Upper lobe of left lung (tissue), 6 donors: ENCODE measurements around the gene DGKB. TPM values are rescaled to one million over a fixed set of nuclear protein-coding genes. Genes with fewer than 3 reads are reported as not detected.

Experiments used
- ATAC-seq, 2 donors: fragments of 200-7000 bp; cut with Tn5 transposase; one replicate each; pipeline ENCODE4 v1.9.1; 2022; ENCODE audit warnings: mild to moderate bottlenecking in 2 of 2, moderate library complexity in 2 of 2; ENCODE audit not compliant: low FRiP score in 2 of 2
- DNase-seq, 2 donors: peaks; one replicate each; pipeline ENCODE4 v3.0.0-alpha.2; 2019 to 2020
- H3K27ac ChIP-seq, 4 donors: fragments of 200-600 bp; sonication (generic); one replicate each; pipeline ENCODE4 v1.5.1; 2016 to 2019
- H3K27me3 ChIP-seq, 4 donors: fragments of 200-600 bp; sonication (generic); one replicate each; pipeline ENCODE4 v1.5.1; 2017 to 2019
- H3K36me3 ChIP-seq, 4 donors: fragments of 200-600 bp; sonication (generic); one replicate each; pipeline ENCODE4 v1.5.1; 2016 to 2019
- H3K4me1 ChIP-seq, 4 donors: fragments of 200-600 bp; sonication (generic); one replicate each; pipeline ENCODE4 v1.5.1; 2018 to 2019
- H3K4me3 ChIP-seq, 4 donors: fragments of 200-600 bp; sonication (generic); one replicate each; pipeline ENCODE4 v1.5.1; 2017 to 2019; ENCODE audit warnings: mild to moderate bottlenecking in 2 of 4, moderate library complexity in 1 of 4
- H3K9me3 ChIP-seq, 4 donors: fragments of 200-600 bp; sonication (generic); one replicate each; pipeline ENCODE4 v1.5.1; 2018 to 2019
- CTCF ChIP-seq, 6 experiments: fragments of 450-650 bp in 4 of 6; fragments of 200-600 bp in 2 of 6; sonication (generic) in 2 of 6; IDR thresholded peaks; one replicate each; pipeline ENCODE4 v1.5.1; 2016 to 2019; ENCODE audit warnings: antibody characterized with exemption in 6 of 6
- EP300 ChIP-seq, 4 donors: sonication (generic); formaldehyde crosslinking; IDR thresholded peaks; one replicate each; pipeline ENCODE4 v1.5.1; 2017; ENCODE audit warnings: antibody characterized with exemption in 4 of 4, control low read depth in 2 of 4
- POLR2A ChIP-seq, 4 donors: fragments of 450-650 bp; IDR thresholded peaks; one replicate each; pipeline ENCODE4 v1.5.1; 2016 to 2017; ENCODE audit warnings: antibody characterized with exemption in 4 of 4, mild to moderate bottlenecking in 2 of 4
- POLR2AphosphoS5 ChIP-seq, 2 donors: sonication (generic); formaldehyde crosslinking; IDR thresholded peaks; one replicate each; pipeline ENCODE4 v1.5.1; 2017; ENCODE audit warnings: antibody characterized with exemption in 2 of 2
- WGBS, 2 donors: methylation state at CpG; one replicate each; pipeline ENCODE4 v1.1.5; 2017 to 2018; 5-methylcytosine and 5-hydroxymethylcytosine counted together
- total RNA-seq, 6 donors: library from RNA; depleted of rRNA in 4 of 6; stranded (reverse); fragments of >200 nt in 4 of 6; gene quantifications; one replicate each; pipeline versions ENCODE4 v1.1.0 to v1.2.1, GENCODE V29; 2016 to 2021
- donor health status: DM: no; HTN: no; CAD: no; lungs with moderate emphysema.
- donor health status: DM: no; HTN: yes; CAD: no; lungs with severe emphysema.

The DGKB gene
- total RNA-seq, 6 donors from 2014 or later = 0.09 to 0.30 (median 0.30) TPM; not detected in 3

GRCh38 chr7:14321947-14322346 lies 580.6 kb downstream of the DGKB start:
- no peak for TF ChIP-seq CTCF (IDR thresholded peaks at IDR 0.05)
- Histone ChIP-seq H3K27me3 (no peaks in the 10 kb centered on the region), H3K9me3 (peaks cover 0 to 3% (median 0%) of the 10 kb centered on the region in 4 donors), H3K4me3 (no peak overlapping the region), H3K27ac (no peak overlapping the region), H3K4me1 (no peaks in the 10 kb centered on the region), H3K36me3 (no peaks in the 10 kb centered on the region)
- 62 to 69% methylated on average over 2 of the region's 2 CpGs for WGBS, 2 donors
- DNase-seq (no peak), ATAC-seq (no peak)

- DNase-seq (no peak), ATAC-seq (no peak)
- H3K27ac ChIP-seq = no peak overlapping the region
- H3K9me3 ChIP-seq = no peaks in the 10 kb centered on the region
- TF ChIP-seq POLR2AphosphoS5 (IDR thresholded peaks at IDR 0.05) (no peak), POLR2A (IDR thresholded peaks at IDR 0.05) (no peak), EP300 (IDR thresholded peaks at IDR 0.05) (no peak), CTCF (IDR thresholded peaks at IDR 0.05) (no peak)
- no peaks in the 10 kb centered on the region for H3K4me1 ChIP-seq
- no peaks in the 10 kb centered on the region for H3K36me3 ChIP-seq
- no peak overlapping the region for H3K4me3 ChIP-seq
- H3K27me3 ChIP-seq = no peaks in the 10 kb centered on the region
Observed at GRCh38 chr7:14309432-14309831, 593.1 kb downstream of the DGKB start.

GRCh38 chr7:14305233-14305866 lies 597.2 kb downstream of the DGKB start:
- 63 to 67% methylated on average over 4 of the region's 4 CpGs for WGBS, 2 donors

GRCh38 chr7:14303536-14303935 lies 599.0 kb downstream of the DGKB start:
- TF ChIP-seq POLR2AphosphoS5 (IDR thresholded peaks at IDR 0.05) (no peak), POLR2A (IDR thresholded peaks at IDR 0.05) (no peak), CTCF (IDR thresholded peaks at IDR 0.05) (no peak)

More at GRCh38 chr7:14305233-14305866, 597.2 kb downstream of the DGKB start:
- no peaks in the 10 kb centered on the region for H3K4me1 ChIP-seq
- no peak for DNase-seq
- H3K27me3 ChIP-seq = no peaks in the 10 kb centered on the region
- H3K9me3 ChIP-seq = no peaks in the 10 kb centered on the region
- no peaks in the 10 kb centered on the region for H3K36me3 ChIP-seq
- TF ChIP-seq POLR2A (IDR thresholded peaks at IDR 0.05) = no peak
- TF ChIP-seq POLR2AphosphoS5 (IDR thresholded peaks at IDR 0.05) = no peak
- TF ChIP-seq CTCF (IDR thresholded peaks at IDR 0.05) = no peak
- TF ChIP-seq EP300 (IDR thresholded peaks at IDR 0.05) = no peak
- H3K4me3 ChIP-seq = no peak overlapping the region
- no peak overlapping the region for H3K27ac ChIP-seq
- no peak for ATAC-seq

GRCh38 chr7:14294637-14295036 lies 607.9 kb downstream of the DGKB start:
- no peaks in the 10 kb centered on the region for H3K9me3 ChIP-seq
- H3K27ac ChIP-seq = no peak overlapping the region
- H3K4me3 ChIP-seq = no peak overlapping the region
- no peaks in the 10 kb centered on the region for H3K36me3 ChIP-seq
- H3K4me1 ChIP-seq = no peaks in the 10 kb centered on the region
- ATAC-seq (no peak), DNase-seq (no peak)
- WGBS, 2 donors = 65 to 80% methylated on average over 1 of the region's 1 CpG
- TF ChIP-seq POLR2AphosphoS5 (IDR thresholded peaks at IDR 0.05) (no peak), EP300 (IDR thresholded peaks at IDR 0.05) (no peak), CTCF (IDR thresholded peaks at IDR 0.05) (no peak), POLR2A (IDR thresholded peaks at IDR 0.05) (no peak)
- H3K27me3 ChIP-seq = no peaks in the 10 kb centered on the region

More at GRCh38 chr7:14303536-14303935, 599.0 kb downstream of the DGKB start:
- Histone ChIP-seq H3K4me1 (no peaks in the 10 kb centered on the region), H3K27me3 (no peaks in the 10 kb centered on the region), H3K9me3 (no peaks in the 10 kb centered on the region), H3K4me3 (no peak overlapping the region), H3K36me3 (no peaks in the 10 kb centered on the region), H3K27ac (no peak overlapping the region)
- ATAC-seq = no peak
- 76 to 80% methylated on average over 2 of the region's 2 CpGs for WGBS, 2 donors
- DNase-seq = no peak
